ENCODE measurements around the gene GPR137B.

- TF ChIP-seq EZH2 (IDR thresholded peaks at IDR 0.05; ENCODE audit: borderline replicate concordance, insufficient read depth, low read length, poor library complexity, severe bottlenecking) (no peak), CTCF (IDR thresholded peaks at IDR 0.05; ENCODE audit: poor library complexity, severe bottlenecking) (no peak)
These were observed 23.1 kb downstream of the GPR137B start for GRCh38 chr1:236165238-236165981.
